Measurements from ENCODE around the gene GRIPAP1.

- TF ChIP-seq, protein P1, sequence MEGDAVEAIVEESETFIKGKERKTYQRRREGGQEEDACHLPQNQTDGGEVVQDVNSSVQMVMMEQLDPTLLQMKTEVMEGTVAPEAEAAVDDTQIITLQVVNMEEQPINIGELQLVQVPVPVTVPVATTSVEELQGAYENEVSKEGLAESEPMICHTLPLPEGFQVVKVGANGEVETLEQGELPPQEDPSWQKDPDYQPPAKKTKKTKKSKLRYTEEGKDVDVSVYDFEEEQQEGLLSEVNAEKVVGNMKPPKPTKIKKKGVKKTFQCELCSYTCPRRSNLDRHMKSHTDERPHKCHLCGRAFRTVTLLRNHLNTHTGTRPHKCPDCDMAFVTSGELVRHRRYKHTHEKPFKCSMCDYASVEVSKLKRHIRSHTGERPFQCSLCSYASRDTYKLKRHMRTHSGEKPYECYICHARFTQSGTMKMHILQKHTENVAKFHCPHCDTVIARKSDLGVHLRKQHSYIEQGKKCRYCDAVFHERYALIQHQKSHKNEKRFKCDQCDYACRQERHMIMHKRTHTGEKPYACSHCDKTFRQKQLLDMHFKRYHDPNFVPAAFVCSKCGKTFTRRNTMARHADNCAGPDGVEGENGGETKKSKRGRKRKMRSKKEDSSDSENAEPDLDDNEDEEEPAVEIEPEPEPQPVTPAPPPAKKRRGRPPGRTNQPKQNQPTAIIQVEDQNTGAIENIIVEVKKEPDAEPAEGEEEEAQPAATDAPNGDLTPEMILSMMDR (IDR thresholded peaks at IDR 0.05; ENCODE audit: insufficient read depth, low read depth, low read length): no peak
- TF ChIP-seq EZH2 (IDR thresholded peaks at IDR 0.05; ENCODE audit: insufficient read depth, low read length): no peak
Measured at GRCh38 chrX:48975541-48975940, 26.5 kb downstream of the GRIPAP1 start.

Data from astrocyte (in vitro differentiated cells and primary cell).